GM21423 (cell line): ENCODE results near the gene USP15.
"Not testable (repeated sequence)": the region's sequence is repeated elsewhere in the genome, so short reads cannot be mapped to it uniquely, and the experiment has no call there.

Experiments used
- ATAC-seq: cut with Tn5 transposase; IDR thresholded peaks from one replicate; pipeline ENCODE4 v1.9.1; 2021; ENCODE audit warnings: mild to moderate bottlenecking, moderate library complexity; ENCODE audit not compliant: unreplicated experiment

The USP15 gene

DNA sequence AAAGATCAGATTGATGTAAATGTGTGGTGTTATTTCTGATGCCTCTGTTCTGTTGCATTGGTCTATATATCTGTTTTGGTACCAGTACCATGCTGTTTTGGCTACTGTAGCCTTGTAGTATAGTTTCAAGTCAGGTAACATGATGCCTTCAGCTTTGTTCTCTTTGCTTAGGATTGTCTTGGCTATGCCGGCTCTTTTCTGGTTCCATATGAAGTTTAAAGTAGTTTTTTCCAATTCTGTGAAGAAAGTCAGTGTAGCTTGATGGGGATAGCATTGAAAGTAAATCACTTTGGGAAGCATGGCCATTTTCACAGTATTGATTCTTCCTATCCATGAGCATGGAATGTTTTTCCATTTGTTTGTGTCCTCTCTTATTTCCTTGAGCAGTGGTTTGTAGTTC lies 105.6 kb downstream of the USP15 start:
- not testable (repeated sequence) for ATAC-seq

GRCh38 chr12:62368430-62369223 lies 108.4 kb downstream of the USP15 start:
- not testable (repeated sequence) for ATAC-seq

DNA sequence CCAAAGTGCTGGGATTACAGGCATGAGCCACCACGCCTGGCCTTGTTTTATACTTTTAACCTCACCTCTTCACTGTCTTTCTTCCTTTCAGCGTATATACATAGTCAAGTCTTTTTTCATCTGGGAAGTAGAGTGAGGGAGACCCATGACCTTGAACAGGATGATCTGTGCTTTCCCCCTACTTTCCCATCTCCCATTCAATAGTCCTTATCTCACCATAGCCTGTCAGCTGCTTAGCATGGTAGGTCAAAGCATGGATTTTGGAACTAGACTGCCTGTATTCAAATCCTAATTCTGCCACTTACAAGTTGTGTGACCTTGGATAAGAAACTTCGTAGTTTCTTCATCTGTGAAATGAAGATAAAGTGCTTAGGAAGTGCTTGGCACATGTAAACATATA lies 110.0 kb downstream of the USP15 start:
- ATAC-seq = no peak

DNA sequence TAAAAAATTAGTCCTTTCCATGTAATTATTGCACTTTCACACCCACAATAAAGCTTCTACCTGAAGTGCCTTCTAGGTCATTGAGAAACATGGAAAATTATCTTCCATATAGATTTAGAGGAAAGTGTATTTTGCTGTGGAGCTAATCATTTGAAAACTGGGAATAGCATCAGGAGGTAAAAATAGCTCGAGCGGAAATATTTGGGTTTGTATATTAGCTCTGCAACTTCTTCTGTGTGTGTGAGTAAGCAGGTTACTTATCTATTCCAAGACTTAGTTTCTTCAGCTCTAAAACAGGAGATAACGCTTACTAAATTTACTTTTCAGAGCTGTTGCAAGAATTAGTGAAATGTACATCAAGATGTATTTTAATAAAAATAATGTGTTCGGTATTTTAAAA lies 111.5 kb downstream of the USP15 start:
- no peak for ATAC-seq

GRCh38 chr12:62372134-62372533 lies 111.9 kb downstream of the USP15 start:
- no peak for ATAC-seq

GRCh38 chr12:62372825-62373224 lies 112.6 kb downstream of the USP15 start:
- no peak for ATAC-seq

- ATAC-seq = no peak
Observed at GRCh38 chr12:62375603-62376002, 115.4 kb downstream of the USP15 start.

DNA sequence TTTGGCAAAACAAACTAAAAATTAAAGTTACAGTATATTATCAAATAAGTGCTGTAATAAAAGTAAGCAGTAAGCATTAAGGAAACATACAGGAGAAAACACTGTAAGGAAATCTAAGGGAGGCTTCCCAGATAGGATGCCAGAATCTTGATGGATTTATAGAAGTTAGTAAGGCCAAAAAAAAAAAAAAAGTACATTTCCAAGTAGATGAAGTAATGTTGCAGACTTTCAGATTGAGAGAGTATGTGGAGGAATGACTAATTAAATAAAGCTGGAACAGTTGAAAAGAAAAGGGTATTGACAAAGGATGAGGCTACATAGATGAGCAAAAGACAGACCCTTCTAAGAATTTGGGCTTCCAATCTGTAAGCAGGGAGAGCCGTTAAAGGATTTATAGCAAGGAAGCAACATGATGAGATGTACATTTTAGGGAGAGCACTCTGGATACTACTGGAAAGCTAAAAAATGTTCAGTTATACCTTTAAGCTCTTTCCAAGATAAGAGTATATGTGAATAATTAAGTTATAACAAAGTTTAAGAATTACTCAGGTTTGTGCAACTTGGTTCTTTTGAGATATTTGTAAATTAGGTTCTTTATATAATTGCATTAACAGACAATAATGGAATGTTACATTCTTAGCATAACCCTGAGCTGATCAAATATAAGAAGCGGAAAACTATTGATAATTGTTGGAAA lies 119.0 kb downstream of the USP15 start:
- no peak for ATAC-seq

DNA sequence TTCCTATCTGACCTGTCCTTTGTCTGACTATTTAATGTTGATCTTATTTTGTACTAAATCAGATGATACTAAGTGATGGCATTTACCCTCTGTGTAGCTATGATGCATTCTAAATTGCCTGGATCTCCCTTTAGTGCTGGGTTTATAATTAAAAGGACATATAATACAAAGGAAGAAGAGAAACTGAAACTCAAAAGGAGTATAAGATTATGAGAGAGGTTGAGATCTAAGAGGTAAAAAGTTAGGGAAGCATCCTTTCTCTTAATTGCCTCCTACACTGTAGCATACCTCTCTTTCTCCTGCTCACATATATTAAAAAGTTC lies 119.5 kb downstream of the USP15 start:
- ATAC-seq = no peak

DNA sequence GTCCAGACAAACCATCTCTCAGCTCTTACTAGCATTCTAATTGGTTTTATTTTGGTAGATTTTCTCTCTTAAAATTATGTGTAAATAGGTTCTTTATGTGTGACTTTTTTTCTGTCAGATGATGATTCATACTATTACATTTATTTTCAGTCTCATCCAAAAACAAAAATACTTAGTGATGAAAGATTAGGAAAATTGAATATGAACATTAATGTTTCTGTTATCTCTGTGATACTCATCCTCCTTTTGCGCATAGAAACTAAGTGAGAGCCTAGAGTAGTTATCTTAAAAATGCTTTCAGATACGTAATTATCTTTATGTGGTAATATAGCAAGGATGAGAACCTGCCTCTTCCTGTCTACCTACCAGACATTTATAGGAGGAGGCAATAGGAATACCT lies 122.3 kb downstream of the USP15 start:
- ATAC-seq = no peak

GRCh38 chr12:62396750-62397149 lies 136.5 kb downstream of the USP15 start:
- ATAC-seq = no peak

DNA sequence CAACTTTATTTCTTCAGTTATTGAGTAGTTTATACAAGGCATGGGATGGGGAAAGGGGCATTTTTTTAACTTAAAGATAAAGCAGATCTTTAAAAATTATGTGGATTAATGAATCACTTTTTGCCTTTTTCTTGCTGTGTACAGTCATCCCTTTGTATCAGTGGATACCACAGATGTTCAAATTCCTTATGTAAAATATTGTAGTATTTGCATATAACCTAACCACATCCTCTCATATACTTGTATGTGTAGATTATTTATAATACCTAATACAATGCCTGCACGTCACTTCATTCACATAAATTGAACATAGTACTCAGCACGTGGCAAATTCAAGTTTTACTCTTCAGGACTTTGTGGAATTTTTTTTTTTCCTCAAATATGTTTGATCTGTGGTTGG lies 139.9 kb downstream of the USP15 start:
- no peak for ATAC-seq

GRCh38 chr12:62401631-62402030 lies 141.4 kb downstream of the USP15 start:
- ATAC-seq = no peak

DNA sequence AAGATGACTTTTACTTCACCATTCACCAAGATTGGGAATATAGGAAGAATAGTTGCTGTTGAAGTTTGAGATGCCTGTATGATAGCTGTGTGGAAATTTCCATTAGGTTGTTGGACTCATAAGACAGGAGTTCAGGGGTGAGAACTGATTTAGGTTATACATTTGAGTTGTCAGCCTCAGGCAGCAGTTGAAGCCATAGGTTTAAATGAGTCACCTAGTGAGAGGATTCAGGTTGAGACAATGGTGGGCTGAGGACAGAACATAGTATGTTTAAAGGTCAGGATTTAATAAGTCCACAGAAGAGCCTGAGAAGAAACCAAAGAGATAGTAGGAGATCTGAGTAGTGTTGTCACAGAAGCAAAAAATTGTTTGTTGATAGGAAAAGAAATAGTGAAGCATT lies 142.8 kb downstream of the USP15 start:
- ATAC-seq = no peak

DNA sequence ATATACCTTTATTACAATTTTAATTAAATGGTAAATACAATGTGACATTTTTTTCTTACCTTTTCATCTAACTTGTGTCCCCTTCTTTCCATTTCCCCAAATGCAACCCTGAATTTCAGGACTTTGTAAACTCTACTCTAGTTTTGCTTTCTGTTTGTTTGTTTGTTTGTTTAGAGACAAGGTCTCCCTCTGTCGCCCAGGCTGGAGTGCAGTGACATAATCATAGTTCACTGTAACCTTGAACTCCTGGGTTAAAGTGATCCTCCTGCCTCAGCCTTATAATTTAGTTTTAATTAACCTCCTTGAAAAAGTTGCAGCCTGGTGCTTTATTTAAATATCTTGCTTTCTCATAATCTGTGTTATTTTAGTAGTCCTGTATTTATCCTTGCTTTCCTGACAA lies 147.4 kb downstream of the USP15 start:
- ATAC-seq = no peak

DNA sequence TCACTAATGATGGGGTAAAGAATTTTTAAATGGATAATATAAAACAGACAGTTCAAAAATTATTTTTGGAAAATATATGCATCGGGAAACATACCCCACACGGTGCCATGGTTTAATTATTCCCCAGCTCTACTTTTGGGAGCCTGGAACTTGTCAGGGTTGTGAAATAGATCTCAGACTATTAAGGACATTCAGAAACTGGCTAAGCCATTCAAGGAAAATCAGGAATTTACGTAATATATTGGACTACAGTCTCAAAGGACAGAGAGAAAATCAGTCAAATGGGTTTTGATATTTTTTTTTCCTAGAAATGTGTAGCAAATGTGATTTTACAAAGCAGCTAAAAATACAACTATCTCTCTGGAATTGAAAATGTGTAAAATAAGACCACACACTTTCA lies 148.9 kb downstream of the USP15 start:
- ATAC-seq = no peak

DNA sequence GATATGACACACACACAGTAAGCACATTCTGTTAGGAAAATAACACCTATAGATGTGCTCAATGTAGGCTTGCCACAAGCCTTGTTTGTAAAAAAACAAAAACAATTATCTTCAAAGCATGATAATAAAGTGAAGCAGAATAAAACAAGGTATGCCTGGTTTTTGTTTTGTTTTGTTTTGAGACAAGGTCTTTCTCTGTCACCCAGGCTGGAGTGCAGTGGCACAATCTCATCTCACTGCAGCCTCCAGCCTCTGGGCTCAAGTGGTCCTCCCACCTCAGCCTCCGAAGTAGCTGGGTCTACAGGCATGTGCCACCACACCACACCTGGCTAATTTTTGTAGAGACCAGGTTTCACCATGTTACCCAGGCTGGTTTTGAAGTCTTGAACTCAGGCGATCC lies 154.0 kb downstream of the USP15 start:
- no peak for ATAC-seq

DNA sequence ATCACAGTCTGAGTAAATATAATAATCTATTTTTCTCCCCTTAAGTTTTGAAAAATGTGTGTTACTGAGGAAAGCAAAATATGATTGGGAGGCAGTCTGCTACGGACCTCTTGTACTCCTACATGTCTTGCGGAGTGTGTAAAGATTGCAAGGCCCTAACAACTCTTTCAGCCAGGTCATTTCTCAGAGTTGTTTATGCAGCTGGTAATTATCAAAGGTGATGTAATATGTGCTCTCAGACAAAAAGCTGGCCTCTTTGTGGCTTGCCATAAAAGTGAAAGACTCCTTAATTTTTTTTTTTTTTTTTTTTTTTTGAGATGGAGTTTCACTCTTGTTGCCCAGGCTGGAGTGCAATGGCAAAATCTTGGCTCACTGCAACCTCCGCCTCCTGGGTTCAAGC lies 165.9 kb downstream of the USP15 start:
- no peak for ATAC-seq

GRCh38 chr12:62429457-62429856 lies 169.3 kb downstream of the USP15 start:
- no peak for ATAC-seq

DNA sequence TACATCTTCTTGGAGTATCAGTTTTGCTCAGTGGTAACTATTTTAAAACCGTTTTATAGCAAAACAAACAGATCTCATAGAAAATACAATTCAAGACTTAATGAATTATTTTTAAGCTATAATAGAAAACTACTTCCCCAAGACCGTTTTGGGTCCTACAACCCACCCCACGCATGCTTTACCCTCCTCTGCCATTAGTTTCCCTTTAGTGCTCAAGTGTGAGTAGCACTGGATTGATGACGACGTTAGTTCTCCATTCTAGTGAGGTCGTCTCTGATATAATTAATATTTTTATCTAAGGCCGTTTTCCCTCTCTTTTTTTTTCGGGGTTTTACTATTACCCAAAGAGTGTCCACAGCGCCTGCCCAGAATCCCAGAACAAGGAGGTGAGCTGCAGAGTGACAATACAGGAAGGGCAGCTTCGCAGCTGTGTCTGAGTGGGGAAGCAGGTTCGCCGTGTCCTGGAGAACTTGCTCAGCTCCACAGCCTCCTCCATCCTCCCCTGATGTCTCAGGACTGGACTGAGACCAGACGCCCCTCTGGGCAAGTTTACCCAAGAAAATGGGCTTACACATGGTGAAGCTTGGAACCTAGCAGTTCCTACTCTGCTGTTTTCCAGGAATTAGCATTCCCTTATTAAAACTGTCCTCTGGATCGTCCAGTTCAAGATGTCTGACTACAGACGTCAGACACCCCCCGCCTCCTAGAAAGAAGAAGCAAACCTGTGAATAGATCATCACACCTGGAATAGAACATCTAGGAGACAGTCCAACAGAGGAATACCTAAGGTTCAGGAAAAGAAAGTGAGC lies 174.5 kb downstream of the USP15 start:
- ATAC-seq = no peak

DNA sequence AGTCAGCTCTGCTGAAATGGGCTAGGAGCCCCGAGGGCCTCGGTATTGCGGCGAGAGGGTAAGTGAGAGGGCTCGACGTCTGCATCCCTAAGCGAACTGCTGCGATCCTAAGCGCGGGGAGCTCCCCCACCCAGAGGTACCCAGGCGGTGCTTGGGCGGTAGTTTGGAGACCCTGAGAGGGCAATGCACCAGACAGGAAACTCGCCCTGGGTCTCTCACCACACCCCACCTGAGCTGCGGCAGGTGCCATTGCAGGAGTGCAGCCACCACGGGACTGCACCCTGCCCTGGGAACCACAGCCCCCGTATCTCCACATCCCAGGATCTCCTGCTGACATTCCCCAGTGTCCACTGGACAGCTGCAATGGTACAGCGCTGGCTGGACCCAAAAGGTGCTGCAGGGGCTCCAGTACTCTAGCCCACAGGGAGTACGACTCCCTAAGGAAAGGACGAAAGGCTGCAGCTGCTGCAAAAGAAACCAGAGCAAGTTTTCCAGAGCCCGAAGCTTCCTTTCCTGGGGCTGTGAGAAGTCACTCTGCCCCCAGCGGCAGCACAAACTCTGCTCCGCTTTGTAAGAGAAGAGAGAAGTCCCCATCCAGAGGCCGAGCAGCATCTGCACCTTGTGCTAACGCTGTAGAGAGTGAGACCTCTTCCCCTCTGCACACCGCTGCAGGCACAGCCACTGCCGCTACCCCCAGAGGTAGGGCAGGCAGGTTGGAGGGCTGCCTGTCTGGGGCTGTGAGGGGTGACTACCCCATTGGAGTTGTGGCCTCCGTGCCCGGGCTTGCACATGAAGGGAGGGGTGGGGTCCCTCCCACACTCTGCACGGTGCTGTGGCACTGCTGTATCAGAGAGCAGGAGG lies 175.3 kb downstream of the USP15 start:
- peak; percentile 84 for ATAC-seq
